Tibial nerve (tissue), 3 donors: ENCODE measurements around the gene SYK.

Source experiments
- CTCF ChIP-seq, 5 experiments: fragments of 200-600 bp in 3 of 5; fragments of 450-650 bp in 2 of 5; sonication (generic) in 3 of 5; IDR thresholded peaks; one replicate each; pipeline ENCODE4 v1.5.1; 2016 to 2019; ENCODE audit warnings: antibody characterized with exemption in 5 of 5, mild to moderate bottlenecking in 3 of 5, moderate library complexity in 2 of 5
- POLR2A ChIP-seq, 2 donors: fragments of 450-650 bp; IDR thresholded peaks; one replicate each; pipeline ENCODE4 v1.6.1; 2017; ENCODE audit warnings: antibody characterized with exemption in 2 of 2, mild to moderate bottlenecking in 2 of 2, moderate library complexity in 2 of 2

GRCh38 chr9:90789408-90789807, 12.2 kb upstream of the SYK start:
- no peak for TF ChIP-seq CTCF (IDR thresholded peaks at IDR 0.05)
- TF ChIP-seq POLR2A (IDR thresholded peaks at IDR 0.05), result no peak
